ENCODE measurements around the gene ATP11A.

DNA sequence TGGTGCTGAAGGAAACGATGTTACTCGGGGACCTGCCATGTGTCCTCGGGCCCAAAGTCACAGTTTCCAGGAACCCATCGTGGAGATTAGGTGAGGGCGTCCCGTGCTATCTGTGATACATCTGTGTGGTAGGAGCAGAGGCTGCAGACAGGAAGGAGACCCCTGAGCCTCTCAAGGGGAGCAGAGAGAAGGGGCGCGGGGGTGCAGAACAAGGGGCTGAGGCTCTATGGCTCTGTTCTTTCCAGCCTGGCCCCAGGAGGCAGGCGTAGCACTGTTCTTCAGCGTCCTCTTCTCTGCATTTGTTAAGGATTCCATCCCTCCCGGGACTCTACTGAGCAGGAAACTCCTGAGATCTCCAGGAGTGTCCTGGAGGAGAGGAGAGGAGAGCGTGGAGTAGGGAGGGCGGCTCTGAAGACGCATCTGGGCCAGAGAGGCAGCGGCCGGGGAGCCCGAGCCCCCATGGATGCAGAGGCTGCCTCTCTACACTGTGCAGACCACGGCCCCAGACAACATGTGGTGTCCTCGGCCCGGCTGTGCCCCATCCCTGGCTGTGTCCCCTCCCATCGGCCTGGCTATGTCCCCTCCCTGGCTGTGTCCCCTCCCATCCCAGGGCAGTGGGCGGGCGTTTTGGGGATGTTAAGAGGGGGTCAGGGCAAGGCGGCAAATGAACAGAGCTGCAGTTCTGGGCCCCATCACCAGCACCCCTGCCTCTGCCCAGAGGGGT, 118.0 kb downstream of the ATP11A start:
- TF ChIP-seq, protein P1, sequence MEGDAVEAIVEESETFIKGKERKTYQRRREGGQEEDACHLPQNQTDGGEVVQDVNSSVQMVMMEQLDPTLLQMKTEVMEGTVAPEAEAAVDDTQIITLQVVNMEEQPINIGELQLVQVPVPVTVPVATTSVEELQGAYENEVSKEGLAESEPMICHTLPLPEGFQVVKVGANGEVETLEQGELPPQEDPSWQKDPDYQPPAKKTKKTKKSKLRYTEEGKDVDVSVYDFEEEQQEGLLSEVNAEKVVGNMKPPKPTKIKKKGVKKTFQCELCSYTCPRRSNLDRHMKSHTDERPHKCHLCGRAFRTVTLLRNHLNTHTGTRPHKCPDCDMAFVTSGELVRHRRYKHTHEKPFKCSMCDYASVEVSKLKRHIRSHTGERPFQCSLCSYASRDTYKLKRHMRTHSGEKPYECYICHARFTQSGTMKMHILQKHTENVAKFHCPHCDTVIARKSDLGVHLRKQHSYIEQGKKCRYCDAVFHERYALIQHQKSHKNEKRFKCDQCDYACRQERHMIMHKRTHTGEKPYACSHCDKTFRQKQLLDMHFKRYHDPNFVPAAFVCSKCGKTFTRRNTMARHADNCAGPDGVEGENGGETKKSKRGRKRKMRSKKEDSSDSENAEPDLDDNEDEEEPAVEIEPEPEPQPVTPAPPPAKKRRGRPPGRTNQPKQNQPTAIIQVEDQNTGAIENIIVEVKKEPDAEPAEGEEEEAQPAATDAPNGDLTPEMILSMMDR (conservative IDR thresholded peaks at IDR 0.05; ENCODE audit: low read depth, low read length): no peak
- TF ChIP-seq EZH2 (IDR thresholded peaks at IDR 0.05; ENCODE audit: borderline replicate concordance, low read depth, low read length, poor library complexity, severe bottlenecking): no peak
